SK-N-MC (cell line): ENCODE measurements around the gene SMC6.

Experiments
- EZH2 ChIP-seq: fragments of 200-600 bp; sonication (generic); IDR thresholded peaks from one replicate; pipeline ENCODE4 v1.6.1; 2017; ENCODE audit warnings: antibody characterized with exemption
- POLR2AphosphoS5 ChIP-seq: IDR thresholded peaks from 2 replicates; pipeline ENCODE4 v1.6.1; 2012; ENCODE audit warnings: mild to moderate bottlenecking, low read depth, low read length, borderline replicate concordance

GRCh38 chr2:17672583-17673317 is 80.9 kb downstream of the SMC6 start:
- no peak for TF ChIP-seq EZH2
- TF ChIP-seq POLR2AphosphoS5, result no peak
